HG03159 (cell line): Measurements from ENCODE around the gene DENND5A.
"Not testable (repeated sequence)": the region's sequence is repeated elsewhere in the genome, so short reads cannot be mapped to it uniquely, and the experiment has no call there.

Experiments used
- ATAC-seq: cut with Tn5 transposase; IDR thresholded peaks from one replicate; pipeline ENCODE4 v1.9.1; 2021; ENCODE audit warnings: mild to moderate bottlenecking, moderate library complexity; ENCODE audit not compliant: unreplicated experiment

Gene DENND5A

GRCh38 chr11:9219115-9219514 is 46.0 kb downstream of the DENND5A start:
- no peak for ATAC-seq

DNA sequence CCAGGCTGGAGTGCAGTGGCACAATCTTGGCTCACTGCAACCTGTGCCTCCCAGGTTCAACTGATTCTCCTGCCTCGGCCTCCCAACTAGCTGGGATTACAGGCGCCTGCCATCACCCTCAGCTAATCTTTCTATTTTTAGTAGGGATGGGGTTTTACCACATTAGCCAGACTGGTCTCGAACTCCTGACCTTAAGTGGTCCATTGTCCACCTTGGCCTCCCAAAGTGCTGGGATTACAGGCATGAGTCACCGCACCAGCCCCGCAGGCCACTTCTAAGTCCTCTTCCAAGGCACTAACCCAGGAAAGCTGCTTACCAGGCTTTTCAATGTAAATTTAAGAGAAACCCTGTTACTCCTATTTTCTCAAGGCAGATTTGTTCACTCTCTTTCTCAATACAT is 50.4 kb downstream of the DENND5A start:
- ATAC-seq, result no peak

- no peak for ATAC-seq
Observed at GRCh38 chr11:9211322-9211721, 53.8 kb downstream of the DENND5A start.

DNA sequence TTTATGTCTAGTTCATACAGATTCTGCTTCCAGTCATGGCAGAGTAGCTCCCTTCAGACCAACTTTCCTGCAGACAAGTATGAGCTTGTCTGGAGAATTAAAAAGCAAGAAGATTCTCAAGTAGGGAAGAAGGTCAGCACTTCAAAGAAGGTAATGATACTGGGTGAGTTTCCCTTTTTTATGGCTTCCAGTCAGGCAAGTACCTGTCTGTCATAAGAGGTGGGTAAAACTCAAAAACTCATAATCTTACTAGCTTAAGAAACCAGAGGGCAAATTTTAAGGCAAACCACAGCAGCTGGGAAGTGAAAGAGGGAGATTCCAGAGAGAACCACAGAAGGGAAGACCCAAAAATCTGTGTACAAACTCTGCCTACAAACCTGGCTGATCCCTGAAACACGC is 54.2 kb downstream of the DENND5A start:
- ATAC-seq, result no peak

DNA sequence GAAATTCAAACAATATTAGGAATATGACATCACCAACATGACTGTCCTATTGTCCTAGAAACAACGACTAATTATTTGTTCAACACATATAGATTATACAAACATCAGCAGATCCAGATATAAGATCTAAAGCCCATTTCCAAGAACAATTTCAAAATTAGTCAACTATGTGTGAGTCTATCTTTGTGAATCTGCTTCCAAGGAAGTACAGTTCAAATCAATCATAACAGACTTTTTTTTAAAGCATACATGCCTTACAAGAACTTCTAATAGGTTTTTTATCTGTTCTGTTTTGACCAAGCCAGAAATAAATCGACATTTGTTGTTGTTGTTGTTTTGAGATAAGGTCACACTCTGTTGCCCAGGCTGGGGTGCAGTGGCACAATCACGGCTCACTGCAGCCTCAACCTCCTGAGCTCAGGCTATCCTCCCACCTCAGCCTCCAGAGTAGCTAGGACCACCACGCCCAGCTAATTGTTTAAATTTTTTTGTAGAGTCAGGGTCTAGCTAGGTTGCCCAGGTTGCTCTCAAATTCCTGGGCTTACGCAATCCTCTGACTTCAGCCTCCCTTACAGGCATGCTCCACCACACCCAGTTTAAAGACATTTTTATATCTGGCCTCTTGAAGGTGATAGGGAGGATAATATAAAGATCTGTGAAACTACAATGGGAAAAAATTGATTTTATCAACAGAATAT is 54.8 kb downstream of the DENND5A start:
- ATAC-seq, result no peak

GRCh38 chr11:9209604-9210003 is 55.5 kb downstream of the DENND5A start:
- not testable (repeated sequence) for ATAC-seq

DNA sequence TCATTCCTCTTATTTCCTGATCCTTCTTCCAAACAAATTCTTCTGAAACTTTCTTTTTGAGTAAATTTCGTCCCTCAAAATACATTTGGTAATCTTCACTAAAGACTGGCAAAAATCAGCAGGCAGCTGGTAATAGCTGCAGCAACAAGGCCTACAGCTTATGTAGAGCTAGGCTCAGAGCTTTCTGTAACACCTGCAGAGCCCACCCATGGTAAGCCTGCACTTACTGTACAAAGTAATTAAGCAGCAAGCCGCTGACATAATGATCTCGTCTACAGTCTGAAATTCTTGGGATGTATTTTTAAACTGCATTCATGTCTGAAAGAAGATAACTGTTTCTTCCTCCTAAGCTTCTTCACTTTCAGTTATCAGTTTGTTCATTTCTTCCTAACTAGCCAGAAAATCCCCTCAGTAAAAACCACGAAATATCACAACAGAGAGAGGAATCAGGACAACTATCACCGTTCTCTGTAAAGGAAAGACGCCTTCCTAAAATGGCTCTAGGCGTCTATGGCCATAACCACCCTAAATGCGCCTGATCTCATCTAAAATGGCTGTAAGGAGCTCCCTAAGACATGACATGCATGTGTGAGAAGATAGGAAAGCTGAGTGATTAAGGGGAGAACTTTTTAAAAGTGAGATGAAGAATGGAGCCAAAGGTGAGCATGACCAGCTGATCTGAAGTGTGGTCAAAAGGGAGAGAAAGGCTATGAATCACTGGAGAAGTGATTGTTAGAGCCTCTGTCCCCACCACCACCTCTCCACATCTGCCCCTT is 56.2 kb downstream of the DENND5A start:
- ATAC-seq, result no peak

DNA sequence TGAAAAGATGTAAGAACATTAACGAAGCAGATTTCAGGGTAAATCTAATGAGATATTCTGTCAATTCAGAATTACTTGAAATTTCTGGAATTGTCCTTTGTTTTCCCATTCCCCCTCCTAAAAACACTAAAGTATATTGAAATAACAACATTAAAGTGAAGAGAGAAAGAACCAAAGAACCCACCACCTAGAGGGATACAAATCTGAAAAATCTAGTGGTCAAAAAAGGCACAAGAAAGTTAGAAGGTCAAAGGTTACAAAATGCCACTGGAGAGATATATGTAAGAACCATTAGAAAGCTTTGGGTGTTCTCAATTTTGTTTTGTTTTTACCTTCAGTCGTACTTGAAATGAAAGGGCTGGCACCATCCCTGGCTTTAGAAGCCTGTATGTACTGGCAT is 57.9 kb downstream of the DENND5A start:
- no peak for ATAC-seq

DNA sequence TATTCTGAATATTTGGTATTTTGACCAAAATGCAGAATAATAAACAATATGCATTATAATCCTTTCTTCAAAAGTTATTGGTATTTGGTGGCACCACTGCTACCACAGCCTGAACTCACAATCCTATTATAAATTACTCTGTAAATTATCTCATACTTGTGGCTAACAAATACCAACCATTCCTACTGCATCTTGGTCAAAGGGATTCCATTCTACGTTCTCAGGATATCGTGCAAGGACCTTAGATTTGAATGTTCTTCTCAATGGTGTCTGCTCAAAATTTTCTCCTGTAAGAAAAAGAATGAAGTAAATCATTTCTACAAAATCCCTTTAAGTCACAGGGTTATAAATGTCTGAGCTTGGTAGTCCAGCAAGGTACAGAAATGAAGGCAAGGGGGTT is 58.7 kb downstream of the DENND5A start:
- no peak for ATAC-seq

- no peak for ATAC-seq
Observed at GRCh38 chr11:9203691-9204311, 61.3 kb downstream of the DENND5A start.

GRCh38 chr11:9201372-9202162 is 63.6 kb downstream of the DENND5A start:
- no peak for ATAC-seq

DNA sequence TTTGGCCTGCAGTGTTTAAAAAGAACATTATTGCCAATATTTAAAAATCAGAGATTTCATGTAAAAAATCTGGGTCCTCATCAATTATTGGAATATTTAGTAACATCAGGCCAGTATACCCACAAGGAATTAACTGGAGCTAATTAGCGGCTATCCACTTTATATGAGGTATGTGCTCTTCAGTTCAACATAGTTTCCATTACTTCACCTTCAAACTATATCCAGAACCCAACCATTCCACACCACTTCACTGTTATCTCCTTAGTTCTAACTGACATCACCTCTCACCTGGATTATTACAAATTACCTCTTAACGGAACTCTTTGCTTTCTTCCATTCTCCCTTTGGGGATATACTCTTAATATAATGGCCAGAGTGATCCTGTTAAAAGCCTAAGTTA is 64.7 kb downstream of the DENND5A start:
- no peak for ATAC-seq

DNA sequence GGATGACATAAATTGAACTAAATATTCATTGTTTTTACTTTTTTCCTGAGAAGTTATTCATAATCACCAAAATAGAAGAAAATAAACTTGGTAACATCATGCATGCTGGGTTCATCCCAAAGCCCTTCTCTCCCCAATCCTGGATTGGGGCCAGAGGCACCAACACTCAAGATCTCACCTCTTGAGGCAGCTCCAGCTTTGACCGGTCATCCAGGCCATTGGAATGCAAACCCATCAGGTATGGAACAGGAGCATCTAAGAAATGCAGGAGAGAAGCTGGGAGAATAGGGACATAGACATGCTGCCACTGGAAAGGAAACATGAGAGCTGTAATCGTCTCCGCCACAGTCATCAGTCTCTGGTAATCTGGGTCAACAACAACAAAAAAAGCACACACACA is 71.8 kb downstream of the DENND5A start:
- no peak for ATAC-seq

GRCh38 chr11:9192561-9192960 is 72.6 kb downstream of the DENND5A start:
- no peak for ATAC-seq

- ATAC-seq, result not testable (repeated sequence)
Observed at GRCh38 chr11:9190326-9191016, 74.7 kb downstream of the DENND5A start.

DNA sequence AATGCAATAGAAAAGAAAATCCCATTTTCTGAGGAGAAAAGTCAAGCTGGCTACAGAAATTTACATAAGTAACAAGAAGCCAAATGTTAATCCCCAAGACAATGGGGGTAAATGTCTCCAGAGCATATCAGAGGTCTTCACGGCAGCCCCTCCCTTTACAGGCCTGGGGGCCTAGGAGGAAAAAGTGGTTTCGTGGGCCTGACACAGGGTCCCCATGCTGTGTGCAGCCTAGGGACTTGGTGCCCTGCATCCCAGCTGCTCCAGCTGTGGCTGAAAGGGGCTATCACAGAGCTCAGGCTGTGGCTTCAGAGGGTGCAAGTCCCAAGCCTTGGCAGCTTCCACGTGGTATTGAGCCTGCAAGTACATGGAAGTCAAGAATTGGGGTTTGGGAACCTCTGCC is 76.3 kb downstream of the DENND5A start:
- ATAC-seq, result not testable (repeated sequence)

GRCh38 chr11:9187616-9188015 is 77.5 kb downstream of the DENND5A start:
- no peak for ATAC-seq

DNA sequence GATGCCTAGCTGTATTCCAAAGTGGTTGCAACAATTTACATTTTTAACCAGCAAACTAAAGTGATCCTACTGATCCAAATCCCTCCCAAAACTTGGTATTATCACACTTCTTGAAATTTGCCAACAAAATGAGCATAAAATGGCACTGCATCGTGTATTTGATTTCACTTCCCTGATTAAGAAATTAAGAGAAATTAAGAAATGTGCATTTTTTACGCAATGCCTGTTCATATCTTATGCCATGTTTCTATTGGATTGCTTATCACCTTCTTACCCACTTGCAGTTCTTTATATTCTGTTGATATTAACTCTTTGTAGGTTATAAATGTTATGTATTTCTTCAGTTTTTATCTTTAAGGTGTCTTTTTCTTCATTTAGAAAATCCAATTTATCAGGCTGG is 80.6 kb downstream of the DENND5A start:
- no peak for ATAC-seq

- ATAC-seq, result no peak
Observed at GRCh38 chr11:9182180-9182871, 82.8 kb downstream of the DENND5A start.

- no peak for ATAC-seq
Observed at GRCh38 chr11:9180784-9181183, 84.4 kb downstream of the DENND5A start.
